ENCODE data around the gene AK5. TPM values are rescaled to one million over a fixed set of nuclear protein-coding genes. Genes with fewer than 3 reads are reported as not detected.

AK5 gene
- total RNA-seq, 1 donor from 2014 or later, result 1.0 TPM

DNA sequence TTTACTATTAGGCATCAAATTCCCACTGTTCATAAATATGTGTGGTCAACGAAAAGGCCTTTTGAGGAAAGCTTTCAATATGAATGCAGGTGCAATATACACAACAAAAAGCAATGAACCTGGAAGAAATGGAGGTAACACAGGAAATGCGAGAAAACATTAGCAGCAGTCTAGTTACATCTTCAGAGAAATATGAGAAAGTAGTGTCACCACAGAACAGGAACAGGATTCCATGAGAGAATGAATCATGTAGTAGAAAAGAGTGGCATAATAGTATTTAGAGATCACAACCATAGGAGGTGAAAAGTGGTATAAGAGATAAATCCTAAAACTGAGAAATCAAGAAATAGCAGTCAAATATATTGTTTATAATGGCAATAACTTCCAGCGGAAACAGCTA lies 103.7 kb downstream of the AK5 start:
- DNase-seq, result no peak
- Histone ChIP-seq H3K4me1 (no peaks in the 10 kb centered on the region), H3K27me3 (ENCODE audit: low read depth) (peaks cover 4% of the 10 kb centered on the region), H3K4me3 (no peak overlapping the region), H3K27ac (replicated peaks) (no peak overlapping the region), H3K36me3 (no peaks in the 10 kb centered on the region), H3K9me3 (replicated peaks) (no peaks in the 10 kb centered on the region)
- TF ChIP-seq, protein P1, sequence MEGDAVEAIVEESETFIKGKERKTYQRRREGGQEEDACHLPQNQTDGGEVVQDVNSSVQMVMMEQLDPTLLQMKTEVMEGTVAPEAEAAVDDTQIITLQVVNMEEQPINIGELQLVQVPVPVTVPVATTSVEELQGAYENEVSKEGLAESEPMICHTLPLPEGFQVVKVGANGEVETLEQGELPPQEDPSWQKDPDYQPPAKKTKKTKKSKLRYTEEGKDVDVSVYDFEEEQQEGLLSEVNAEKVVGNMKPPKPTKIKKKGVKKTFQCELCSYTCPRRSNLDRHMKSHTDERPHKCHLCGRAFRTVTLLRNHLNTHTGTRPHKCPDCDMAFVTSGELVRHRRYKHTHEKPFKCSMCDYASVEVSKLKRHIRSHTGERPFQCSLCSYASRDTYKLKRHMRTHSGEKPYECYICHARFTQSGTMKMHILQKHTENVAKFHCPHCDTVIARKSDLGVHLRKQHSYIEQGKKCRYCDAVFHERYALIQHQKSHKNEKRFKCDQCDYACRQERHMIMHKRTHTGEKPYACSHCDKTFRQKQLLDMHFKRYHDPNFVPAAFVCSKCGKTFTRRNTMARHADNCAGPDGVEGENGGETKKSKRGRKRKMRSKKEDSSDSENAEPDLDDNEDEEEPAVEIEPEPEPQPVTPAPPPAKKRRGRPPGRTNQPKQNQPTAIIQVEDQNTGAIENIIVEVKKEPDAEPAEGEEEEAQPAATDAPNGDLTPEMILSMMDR (IDR thresholded peaks at IDR 0.05; ENCODE audit: borderline replicate concordance), result no peak
- intact Hi-C loops (cut with micrococcal nuclease), result no loop called here

DNA sequence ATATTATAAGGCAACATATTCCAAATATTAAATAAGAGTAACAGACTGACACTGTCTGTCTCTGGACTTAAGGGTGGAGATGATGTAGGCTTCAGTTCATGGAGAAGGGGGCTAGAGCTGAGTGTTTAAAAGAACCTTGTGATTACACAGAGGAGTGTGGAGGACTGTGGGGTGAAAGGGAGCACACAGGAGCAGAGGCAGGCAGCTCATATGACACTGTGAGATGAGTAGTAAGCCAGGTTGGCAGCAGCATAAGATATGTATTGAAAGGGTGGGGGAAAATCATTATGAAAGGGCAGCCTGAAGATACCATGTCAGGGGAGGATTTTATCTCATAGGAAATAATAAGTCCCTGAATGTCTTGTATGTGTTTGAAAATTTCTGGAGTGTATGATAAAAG lies 104.5 kb downstream of the AK5 start:
- TF ChIP-seq, protein P1 (IDR thresholded peaks at IDR 0.05; ENCODE audit: borderline replicate concordance), result no peak
- intact Hi-C loops (cut with micrococcal nuclease), result no loop called here
- no peak for DNase-seq
- no peak overlapping the region for H3K27ac ChIP-seq (replicated peaks)
- no peaks in the 10 kb centered on the region for H3K36me3 ChIP-seq
- no peaks in the 10 kb centered on the region for H3K4me1 ChIP-seq
- H3K4me3 ChIP-seq, result no peak overlapping the region
- peaks cover 4% of the 10 kb centered on the region for H3K27me3 ChIP-seq (ENCODE audit: low read depth)
- H3K9me3 ChIP-seq (replicated peaks), result no peaks in the 10 kb centered on the region

DNA sequence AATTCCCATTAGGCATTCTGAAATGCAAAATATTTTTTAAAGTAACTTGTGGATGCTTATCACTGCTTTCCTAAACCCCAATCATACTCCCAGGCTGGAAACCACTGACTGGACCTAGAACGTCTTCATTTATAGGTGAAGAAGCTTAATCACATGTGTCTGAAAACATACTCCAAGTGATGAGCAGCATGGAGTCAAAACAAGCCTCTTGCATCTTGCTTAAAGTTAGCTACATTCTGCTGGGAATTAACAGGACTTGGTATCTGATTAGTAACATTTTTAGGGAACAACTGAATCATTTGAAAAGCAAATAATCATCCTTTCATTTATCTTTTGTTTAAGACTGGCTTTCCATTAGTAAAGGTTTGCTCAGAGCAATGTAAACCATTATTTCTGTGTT lies 105.7 kb downstream of the AK5 start:
- Histone ChIP-seq H3K36me3 (no peaks in the 10 kb centered on the region), H3K27ac (replicated peaks) (no peak overlapping the region), H3K27me3 (ENCODE audit: low read depth) (peaks cover 4% of the 10 kb centered on the region), H3K4me3 (no peak overlapping the region), H3K9me3 (replicated peaks) (no peaks in the 10 kb centered on the region), H3K4me1 (no peaks in the 10 kb centered on the region)
- DNase-seq, result no peak
- intact Hi-C loops (cut with micrococcal nuclease), result no loop called here
- TF ChIP-seq, protein P1 (IDR thresholded peaks at IDR 0.05; ENCODE audit: borderline replicate concordance), result no peak

DNA sequence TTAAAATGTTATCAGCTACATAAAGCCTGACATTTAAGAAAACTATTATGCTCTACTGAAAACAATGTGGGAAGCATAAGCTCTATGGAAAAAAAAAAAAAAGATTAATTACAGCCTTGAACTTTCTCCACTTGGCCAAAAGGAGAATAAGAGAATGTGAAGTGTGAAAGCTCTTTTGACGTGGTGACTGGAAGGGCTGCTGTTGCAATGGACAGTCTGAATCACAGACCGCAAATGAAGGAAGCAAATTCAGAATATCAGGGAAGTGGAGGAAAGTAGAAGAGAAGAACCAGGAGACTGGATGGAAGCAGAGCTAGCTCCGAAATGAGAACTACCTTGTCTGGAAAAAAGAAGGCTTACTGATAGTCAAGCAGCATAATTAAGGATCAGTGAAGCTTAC lies 106.8 kb downstream of the AK5 start:
- DNase-seq, result no peak
- Histone ChIP-seq H3K36me3 (no peaks in the 10 kb centered on the region), H3K4me3 (no peak overlapping the region), H3K9me3 (replicated peaks) (no peaks in the 10 kb centered on the region), H3K4me1 (no peaks in the 10 kb centered on the region), H3K27ac (replicated peaks) (no peak overlapping the region), H3K27me3 (ENCODE audit: low read depth) (peaks cover 4% of the 10 kb centered on the region)
- intact Hi-C loops (cut with micrococcal nuclease), result no loop called here
- TF ChIP-seq, protein P1 (IDR thresholded peaks at IDR 0.05; ENCODE audit: borderline replicate concordance), result no peak

DNA sequence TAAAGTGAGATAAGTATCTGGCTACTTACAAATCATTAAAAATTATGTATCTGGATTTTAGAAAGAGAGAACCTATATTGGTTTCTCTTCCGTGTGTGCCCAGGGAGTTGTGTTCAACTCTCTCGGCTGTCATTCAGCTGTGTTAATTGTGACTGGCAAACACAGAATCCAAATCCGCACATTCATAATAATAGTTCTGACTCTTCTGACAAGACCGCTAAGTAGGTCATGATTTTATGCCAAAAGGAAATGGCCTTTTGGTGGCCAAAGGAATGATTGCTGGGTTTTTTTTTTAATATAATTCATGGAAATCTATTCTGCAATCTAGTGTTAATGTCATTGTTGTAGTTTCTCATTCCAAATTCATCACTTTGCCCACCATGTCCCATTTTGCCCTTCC lies 110.7 kb downstream of the AK5 start:
- Histone ChIP-seq H3K4me3 (no peak overlapping the region), H3K9me3 (replicated peaks) (no peaks in the 10 kb centered on the region), H3K27ac (replicated peaks) (no peak overlapping the region), H3K4me1 (no peaks in the 10 kb centered on the region), H3K27me3 (ENCODE audit: low read depth) (no peaks in the 10 kb centered on the region), H3K36me3 (no peaks in the 10 kb centered on the region)
- TF ChIP-seq, protein P1 (IDR thresholded peaks at IDR 0.05; ENCODE audit: borderline replicate concordance), result no peak
- intact Hi-C loops (cut with micrococcal nuclease), result no loop called here
- DNase-seq, result no peak

DNA sequence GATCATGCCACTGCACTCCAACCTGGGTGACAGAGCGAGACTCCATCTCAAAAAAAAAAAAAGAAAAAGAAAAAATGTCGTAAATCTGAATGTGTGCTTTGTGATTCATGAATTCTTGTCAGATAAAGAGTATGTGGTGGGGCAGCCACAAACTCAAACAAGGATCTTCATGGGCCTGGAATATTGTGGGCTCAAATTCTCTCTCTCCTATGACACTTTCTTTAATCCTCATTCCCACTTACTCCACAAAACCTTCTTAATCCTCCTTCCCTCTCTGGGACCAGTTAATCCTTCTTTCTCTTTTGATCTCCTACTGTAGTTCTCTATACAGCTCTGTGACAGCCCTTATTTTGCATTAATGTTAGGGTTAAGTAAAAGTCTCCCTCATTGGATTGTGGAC lies 112.3 kb downstream of the AK5 start:
- no peaks in the 10 kb centered on the region for H3K9me3 ChIP-seq (replicated peaks)
- no peaks in the 10 kb centered on the region for H3K4me1 ChIP-seq
- no peak overlapping the region for H3K4me3 ChIP-seq
- intact Hi-C loops (cut with micrococcal nuclease), result no loop called here
- TF ChIP-seq, protein P1 (IDR thresholded peaks at IDR 0.05; ENCODE audit: borderline replicate concordance), result no peak
- H3K27ac ChIP-seq (replicated peaks), result no peak overlapping the region
- no peaks in the 10 kb centered on the region for H3K36me3 ChIP-seq
- DNase-seq, result no peak
- no peaks in the 10 kb centered on the region for H3K27me3 ChIP-seq (ENCODE audit: low read depth)
